ENCODE measurements around the gene RFTN1.

DNA sequence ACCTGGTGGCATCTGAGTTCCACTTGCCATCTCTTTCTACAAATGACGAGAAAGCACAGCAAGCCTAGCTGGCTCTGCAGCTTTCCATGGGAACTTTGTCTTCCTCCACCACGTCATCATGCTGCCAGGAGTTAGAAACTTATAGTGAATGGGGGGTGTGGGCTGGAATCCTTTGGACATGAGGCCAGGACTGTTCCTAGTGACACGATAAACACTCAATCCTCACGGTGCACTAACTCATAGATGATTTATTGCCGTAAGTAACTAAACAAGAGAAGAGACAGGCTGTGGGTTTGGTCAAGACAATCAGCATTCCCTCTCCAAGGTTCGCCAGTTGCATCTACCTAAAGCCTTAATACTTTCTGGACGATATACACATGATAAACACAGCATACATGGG, 197.9 kb downstream of the RFTN1 start:
- no peak for TF ChIP-seq CTCF (IDR thresholded peaks at IDR 0.05)
- TF ChIP-seq POLR2A (IDR thresholded peaks at IDR 0.05), result no peak
- no peak for TF ChIP-seq EP300 (IDR thresholded peaks at IDR 0.05)
- TF ChIP-seq POLR2AphosphoS5 (IDR thresholded peaks at IDR 0.05), result no peak

All from sigmoid colon (tissue), 4 donors.